ENCODE measurements around the gene SEMA3A. TPM values are rescaled to one million over a fixed set of nuclear protein-coding genes. Genes with fewer than 3 reads are reported as not detected.

SEMA3A gene
- polyA plus RNA-seq, 1 donor from 2014 or later, result 22.8 TPM

GRCh38 chr7:84183741-84184140 is 10.8 kb downstream of the SEMA3A start:
- Histone ChIP-seq H4K20me1 (ENCODE audit: insufficient read depth) (no peaks in the 10 kb centered on the region), H3K27ac (ENCODE audit: low read length) (no peak overlapping the region), H3F3A (ENCODE audit: insufficient read depth, low read length, poor library complexity, severe bottlenecking) (no peaks in the 10 kb centered on the region), H3K9me2 (ENCODE audit: insufficient read depth, low read length) (no peaks in the 10 kb centered on the region), H3K4me2 (ENCODE audit: low read length) (no peak overlapping the region), H3K36me3 (ENCODE audit: insufficient read depth, low read length) (no peaks in the 10 kb centered on the region), H3K9ac (ENCODE audit: low read length) (no peak overlapping the region), H3K27me3 (ENCODE audit: insufficient read depth, low read depth, low read length) (no peaks in the 10 kb centered on the region), H3K79me2 (replicated peaks; ENCODE audit: insufficient read depth, low read length) (peaks cover 20% of the 10 kb centered on the region), H2AFZ (ENCODE audit: low read depth, low read length) (no peak overlapping the region), H3K9me3 (ENCODE audit: low read length) (no peaks in the 10 kb centered on the region), H3K4me3 (ENCODE audit: low read length) (no peak overlapping the region)
- TF ChIP-seq CTCF (IDR thresholded peaks at IDR 0.05; ENCODE audit: poor library complexity, severe bottlenecking) (no peak), RAD21 (conservative IDR thresholded peaks at IDR 0.05) (no peak), EP300 (conservative IDR thresholded peaks at IDR 0.05; ENCODE audit: poor library complexity, severe bottlenecking) (no peak), POLR2AphosphoS5 (IDR thresholded peaks at IDR 0.05) (no peak), SMC3 (conservative IDR thresholded peaks at IDR 0.05; ENCODE audit: poor library complexity) (no peak), MXI1 (conservative IDR thresholded peaks at IDR 0.05; ENCODE audit: poor library complexity, severe bottlenecking) (no peak), REST (IDR thresholded peaks at IDR 0.05; ENCODE audit: borderline replicate concordance) (no peak), EZH2 (IDR thresholded peaks at IDR 0.05; ENCODE audit: borderline replicate concordance, insufficient read depth, low read length, poor library complexity, severe bottlenecking) (no peak), TAF1 (IDR thresholded peaks at IDR 0.05; ENCODE audit: low read depth) (no peak)

GRCh38 chr7:84182301-84182700 is 12.3 kb downstream of the SEMA3A start:
- peaks cover 17% of the 10 kb centered on the region for H3K79me2 ChIP-seq (replicated peaks; ENCODE audit: insufficient read depth, low read length)

More at GRCh38 chr7:84182301-84182700, 12.3 kb downstream of the SEMA3A start:
- TF ChIP-seq REST (IDR thresholded peaks at IDR 0.05; ENCODE audit: borderline replicate concordance) (no peak), EZH2 (IDR thresholded peaks at IDR 0.05; ENCODE audit: borderline replicate concordance, insufficient read depth, low read length, poor library complexity, severe bottlenecking) (no peak), CTCF (IDR thresholded peaks at IDR 0.05; ENCODE audit: poor library complexity, severe bottlenecking) (no peak), MXI1 (conservative IDR thresholded peaks at IDR 0.05; ENCODE audit: poor library complexity, severe bottlenecking) (no peak), TAF1 (IDR thresholded peaks at IDR 0.05; ENCODE audit: low read depth) (no peak)
- Histone ChIP-seq H3K4me2 (ENCODE audit: low read length) (no peak overlapping the region), H3K27ac (ENCODE audit: low read length) (no peak overlapping the region), H3K9me3 (ENCODE audit: low read length) (no peaks in the 10 kb centered on the region), H3K27me3 (ENCODE audit: insufficient read depth, low read depth, low read length) (no peaks in the 10 kb centered on the region), H3K9ac (ENCODE audit: low read length) (no peak overlapping the region), H4K20me1 (ENCODE audit: insufficient read depth) (no peaks in the 10 kb centered on the region), H3K36me3 (ENCODE audit: insufficient read depth, low read length) (no peaks in the 10 kb centered on the region), H2AFZ (ENCODE audit: low read depth, low read length) (no peak overlapping the region), H3K9me2 (ENCODE audit: insufficient read depth, low read length) (no peaks in the 10 kb centered on the region), H3K4me3 (ENCODE audit: low read length) (no peak overlapping the region), H3F3A (ENCODE audit: insufficient read depth, low read length, poor library complexity, severe bottlenecking) (no peaks in the 10 kb centered on the region)

Measured in neural cell (in vitro differentiated cells).